GM12801 (cell line): Measurements from ENCODE around the gene MARCHF4.

Experiments used
- TF ChIP-seq, protein P1 (sequence below): IDR thresholded peaks from one replicate; pipeline ENCODE4 v1.5.1; 2011; ENCODE audit warnings: control low read depth; ENCODE audit not compliant: insufficient read length; ENCODE audit errors: extremely low read depth

MARCHF4 gene

DNA sequence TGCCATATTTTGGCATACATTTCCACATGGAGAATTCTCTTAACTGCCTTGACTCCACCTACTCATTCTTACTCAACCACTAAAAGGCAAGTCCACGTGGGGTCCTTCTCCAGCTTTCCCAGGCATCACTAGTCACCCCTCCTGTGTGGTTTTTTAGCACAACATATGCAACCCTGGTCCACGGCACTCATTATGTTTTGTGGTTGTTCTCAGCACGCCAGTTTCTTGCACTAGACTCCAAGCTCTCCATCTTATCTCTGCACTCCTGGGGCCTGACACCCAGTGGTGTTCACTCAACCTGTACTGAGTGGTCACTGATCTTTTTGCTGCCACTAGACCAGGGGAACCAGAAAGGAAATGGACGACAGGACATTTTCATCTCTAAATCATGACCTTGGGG is 18.0 kb downstream of the MARCHF4 start:
- TF ChIP-seq, protein P1, sequence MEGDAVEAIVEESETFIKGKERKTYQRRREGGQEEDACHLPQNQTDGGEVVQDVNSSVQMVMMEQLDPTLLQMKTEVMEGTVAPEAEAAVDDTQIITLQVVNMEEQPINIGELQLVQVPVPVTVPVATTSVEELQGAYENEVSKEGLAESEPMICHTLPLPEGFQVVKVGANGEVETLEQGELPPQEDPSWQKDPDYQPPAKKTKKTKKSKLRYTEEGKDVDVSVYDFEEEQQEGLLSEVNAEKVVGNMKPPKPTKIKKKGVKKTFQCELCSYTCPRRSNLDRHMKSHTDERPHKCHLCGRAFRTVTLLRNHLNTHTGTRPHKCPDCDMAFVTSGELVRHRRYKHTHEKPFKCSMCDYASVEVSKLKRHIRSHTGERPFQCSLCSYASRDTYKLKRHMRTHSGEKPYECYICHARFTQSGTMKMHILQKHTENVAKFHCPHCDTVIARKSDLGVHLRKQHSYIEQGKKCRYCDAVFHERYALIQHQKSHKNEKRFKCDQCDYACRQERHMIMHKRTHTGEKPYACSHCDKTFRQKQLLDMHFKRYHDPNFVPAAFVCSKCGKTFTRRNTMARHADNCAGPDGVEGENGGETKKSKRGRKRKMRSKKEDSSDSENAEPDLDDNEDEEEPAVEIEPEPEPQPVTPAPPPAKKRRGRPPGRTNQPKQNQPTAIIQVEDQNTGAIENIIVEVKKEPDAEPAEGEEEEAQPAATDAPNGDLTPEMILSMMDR: no peak

DNA sequence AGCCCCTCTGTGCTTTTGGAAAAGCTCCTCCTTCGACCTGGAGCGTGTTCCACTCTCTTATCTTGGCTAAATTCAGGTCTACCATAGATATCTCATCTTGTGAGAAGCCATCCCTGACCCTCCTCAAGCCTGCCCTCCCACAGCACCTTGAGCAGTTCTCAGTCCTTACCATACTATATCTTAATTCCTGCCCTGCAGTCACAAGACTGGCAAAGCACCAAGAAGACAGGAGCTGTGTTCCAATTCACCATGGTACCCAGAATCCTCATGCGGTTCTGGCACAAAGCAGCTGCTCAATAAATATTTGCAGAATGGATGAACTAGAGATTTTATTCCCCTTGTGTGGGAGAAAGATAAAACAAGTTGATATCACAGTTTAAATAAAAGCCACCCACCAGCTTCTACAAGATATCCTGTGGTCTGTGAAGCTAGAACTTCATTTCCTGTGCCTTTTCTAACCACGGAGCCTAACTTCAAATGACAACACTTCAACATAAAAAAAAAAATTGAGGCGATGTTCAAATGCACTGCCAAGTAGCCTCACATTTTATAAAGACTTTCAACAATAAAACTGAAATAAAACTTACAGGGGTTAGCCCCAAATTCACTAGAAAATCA is 19.5 kb downstream of the MARCHF4 start:
- TF ChIP-seq, protein P1: no peak

DNA sequence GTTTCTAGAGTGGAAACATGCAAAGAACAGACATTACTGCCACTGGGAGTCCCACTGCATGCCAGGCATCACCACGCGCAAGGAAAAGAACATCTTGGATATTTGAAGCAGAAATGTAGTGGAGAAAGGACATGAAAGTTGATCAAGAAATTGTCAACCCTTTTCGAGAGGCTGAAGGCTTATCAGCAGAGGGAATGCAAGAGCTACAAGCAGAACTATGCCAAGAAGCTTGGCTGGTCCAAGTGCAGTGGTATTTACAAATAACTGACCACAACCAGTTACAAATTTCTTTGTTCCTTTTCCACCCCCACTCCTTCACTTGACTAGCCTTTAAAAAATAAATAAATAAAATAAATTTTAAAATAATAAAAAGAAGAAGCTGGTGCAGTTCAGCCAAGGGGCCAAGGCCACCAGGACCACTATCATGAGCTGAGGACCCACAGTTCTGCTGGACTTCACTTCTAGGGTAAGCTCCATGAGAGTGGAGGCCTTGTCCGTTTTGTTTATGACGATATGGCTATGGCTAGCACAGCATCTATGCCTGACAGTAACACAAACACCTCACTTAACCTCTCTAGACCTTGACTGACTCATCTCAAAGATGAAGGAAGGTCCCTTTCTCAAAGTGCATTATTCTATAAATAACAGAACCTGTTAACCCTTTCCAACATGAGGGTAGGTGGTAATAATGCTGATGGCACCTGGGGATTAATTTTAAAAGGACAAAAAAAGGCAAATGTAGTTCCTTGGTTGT is 20.9 kb downstream of the MARCHF4 start:
- TF ChIP-seq, protein P1: no peak

DNA sequence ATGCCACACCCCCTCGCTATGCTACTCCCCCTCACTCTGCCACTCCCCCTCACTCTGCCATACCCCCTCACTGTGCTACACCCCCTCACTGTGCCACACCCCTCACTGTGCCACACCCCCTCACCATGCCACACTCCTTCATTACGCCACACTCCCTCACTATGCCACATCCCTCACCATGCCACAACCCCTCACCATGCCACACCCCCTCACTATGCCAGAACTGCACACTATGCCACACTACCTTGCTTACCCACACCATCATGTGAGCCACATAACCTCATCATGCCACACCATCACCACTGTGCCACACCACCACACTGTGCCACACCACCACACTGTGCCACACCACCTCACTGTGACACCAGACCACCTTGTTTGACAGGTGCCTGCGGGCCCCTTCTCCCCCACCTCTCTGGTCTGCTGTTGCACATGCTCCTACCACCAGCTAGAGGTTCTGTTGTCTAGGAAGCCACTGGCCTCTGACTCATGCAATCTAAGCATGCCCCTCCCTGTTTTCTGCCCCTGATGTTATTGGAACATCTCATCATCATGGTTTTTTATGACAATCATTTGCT is 22.0 kb downstream of the MARCHF4 start:
- TF ChIP-seq, protein P1: no peak

DNA sequence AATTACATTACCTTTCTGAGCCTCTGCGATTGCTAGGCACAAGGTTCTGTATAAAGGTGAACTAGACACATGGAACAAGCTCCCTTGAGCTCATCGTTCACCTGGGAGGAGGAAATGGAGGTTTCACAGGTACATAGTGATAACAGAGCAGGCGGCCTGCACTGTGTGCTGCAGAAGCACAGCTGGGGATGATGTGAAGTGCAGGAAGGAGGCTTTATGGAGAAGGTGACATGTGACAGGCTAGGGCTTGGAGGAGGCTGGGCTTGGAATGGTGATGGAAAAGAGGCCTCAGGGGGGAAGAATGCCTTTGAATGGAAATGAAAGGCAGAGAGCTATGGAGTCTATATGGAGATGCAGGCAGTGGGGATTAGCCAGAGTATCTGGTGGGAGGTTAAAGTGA is 22.9 kb downstream of the MARCHF4 start:
- TF ChIP-seq, protein P1: no peak

DNA sequence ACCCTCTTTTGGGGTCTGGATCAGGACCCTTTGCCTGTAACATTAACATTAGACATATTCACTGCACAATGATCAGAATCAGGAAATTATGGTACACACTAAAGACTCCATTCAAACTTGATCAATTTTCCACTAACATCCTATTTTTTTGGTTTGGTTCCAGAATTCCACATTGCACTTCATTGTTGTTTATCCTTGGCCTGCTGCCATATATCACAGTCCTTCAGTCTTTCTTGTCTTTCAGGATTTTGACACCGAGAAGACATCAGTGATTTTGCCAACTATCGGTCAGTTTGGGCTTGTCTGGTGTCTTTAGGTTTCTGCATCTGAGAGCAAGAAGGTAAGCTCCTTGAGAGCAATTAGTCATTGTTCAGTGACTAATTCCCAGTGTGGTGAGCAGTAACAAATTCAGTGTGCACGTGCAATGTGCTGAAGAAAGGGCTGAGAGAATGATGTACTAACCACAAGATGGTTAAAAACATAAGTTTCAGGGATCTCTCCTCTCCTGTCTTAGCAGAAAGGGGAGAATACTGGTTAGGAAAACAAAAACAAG is 23.5 kb downstream of the MARCHF4 start:
- TF ChIP-seq, protein P1: no peak

DNA sequence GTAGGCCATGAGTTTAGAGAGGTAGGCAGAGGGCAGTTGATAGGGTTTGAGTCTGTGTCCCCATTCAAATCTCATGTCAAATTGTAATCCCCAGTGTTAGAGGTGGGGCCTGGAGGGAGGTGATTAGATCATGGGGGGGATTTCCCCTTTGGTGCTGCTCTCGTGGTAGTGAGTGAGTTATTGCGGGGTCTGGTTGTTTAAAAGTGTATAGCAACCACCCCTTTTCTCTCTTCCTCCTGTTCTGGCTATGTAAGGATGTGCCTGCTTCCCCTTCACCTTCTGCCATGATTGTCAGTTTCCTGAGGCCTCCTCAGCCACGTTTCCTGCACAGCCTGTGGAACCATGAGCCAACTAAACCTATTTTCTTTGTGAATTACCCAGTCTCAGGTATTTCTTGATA is 25.5 kb downstream of the MARCHF4 start:
- TF ChIP-seq, protein P1: no peak
